OCI-LY3 (cell line): ENCODE measurements around the gene TBC1D3K.

Experiments used
- EZH2phosphoT487 ChIP-seq: fragments of 200-600 bp; shearing (Covaris generic); IDR thresholded peaks from 2 replicates; pipeline ENCODE4 v1.6.1; 2018; ENCODE audit warnings: antibody characterized with exemption, mixed run types, low read depth
- TF ChIP-seq, protein P1 (sequence below): fragments of 200-600, 300-600 bp; sonication (generic); IDR thresholded peaks from 2 replicates; pipeline ENCODE4 v1.5.1; 2014; ENCODE audit warnings: antibody characterized with exemption, low read length, low read depth

DNA sequence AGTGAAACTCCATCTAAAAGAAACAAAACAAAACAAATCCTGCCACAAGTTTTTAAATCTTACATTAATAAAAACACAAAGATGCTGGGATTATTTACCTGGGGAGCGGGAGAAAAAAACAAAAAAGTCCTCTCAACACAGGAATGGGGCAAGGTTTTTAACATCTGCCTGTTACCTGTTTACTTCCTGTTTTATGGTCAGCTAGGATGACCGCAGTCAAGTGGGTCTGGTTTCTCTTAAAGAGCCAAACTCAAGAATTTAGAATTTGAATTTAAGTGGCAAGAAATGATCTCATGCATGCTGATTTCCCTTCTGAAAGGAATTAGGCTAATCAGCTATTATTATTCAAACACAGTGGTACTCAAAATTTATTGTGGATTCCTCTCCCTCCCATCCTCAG, 39.7 kb upstream of the TBC1D3K start:
- TF ChIP-seq, protein P1, sequence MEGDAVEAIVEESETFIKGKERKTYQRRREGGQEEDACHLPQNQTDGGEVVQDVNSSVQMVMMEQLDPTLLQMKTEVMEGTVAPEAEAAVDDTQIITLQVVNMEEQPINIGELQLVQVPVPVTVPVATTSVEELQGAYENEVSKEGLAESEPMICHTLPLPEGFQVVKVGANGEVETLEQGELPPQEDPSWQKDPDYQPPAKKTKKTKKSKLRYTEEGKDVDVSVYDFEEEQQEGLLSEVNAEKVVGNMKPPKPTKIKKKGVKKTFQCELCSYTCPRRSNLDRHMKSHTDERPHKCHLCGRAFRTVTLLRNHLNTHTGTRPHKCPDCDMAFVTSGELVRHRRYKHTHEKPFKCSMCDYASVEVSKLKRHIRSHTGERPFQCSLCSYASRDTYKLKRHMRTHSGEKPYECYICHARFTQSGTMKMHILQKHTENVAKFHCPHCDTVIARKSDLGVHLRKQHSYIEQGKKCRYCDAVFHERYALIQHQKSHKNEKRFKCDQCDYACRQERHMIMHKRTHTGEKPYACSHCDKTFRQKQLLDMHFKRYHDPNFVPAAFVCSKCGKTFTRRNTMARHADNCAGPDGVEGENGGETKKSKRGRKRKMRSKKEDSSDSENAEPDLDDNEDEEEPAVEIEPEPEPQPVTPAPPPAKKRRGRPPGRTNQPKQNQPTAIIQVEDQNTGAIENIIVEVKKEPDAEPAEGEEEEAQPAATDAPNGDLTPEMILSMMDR, result no peak
- TF ChIP-seq EZH2phosphoT487, result no peak
